GM12874 (cell line): Measurements from ENCODE around the gene COL5A2.

Experiments used
- TF ChIP-seq, protein P1 (sequence below): IDR thresholded peaks from 2 replicates; pipeline ENCODE4 v1.5.1; 2011; ENCODE audit warnings: low read depth, mild to moderate bottlenecking, control low read depth, low read length, moderate library complexity; ENCODE audit not compliant: insufficient read depth

Gene COL5A2

GRCh38 chr2:189199797-189200196 is 20.2 kb upstream of the COL5A2 start:
- TF ChIP-seq, protein P1, sequence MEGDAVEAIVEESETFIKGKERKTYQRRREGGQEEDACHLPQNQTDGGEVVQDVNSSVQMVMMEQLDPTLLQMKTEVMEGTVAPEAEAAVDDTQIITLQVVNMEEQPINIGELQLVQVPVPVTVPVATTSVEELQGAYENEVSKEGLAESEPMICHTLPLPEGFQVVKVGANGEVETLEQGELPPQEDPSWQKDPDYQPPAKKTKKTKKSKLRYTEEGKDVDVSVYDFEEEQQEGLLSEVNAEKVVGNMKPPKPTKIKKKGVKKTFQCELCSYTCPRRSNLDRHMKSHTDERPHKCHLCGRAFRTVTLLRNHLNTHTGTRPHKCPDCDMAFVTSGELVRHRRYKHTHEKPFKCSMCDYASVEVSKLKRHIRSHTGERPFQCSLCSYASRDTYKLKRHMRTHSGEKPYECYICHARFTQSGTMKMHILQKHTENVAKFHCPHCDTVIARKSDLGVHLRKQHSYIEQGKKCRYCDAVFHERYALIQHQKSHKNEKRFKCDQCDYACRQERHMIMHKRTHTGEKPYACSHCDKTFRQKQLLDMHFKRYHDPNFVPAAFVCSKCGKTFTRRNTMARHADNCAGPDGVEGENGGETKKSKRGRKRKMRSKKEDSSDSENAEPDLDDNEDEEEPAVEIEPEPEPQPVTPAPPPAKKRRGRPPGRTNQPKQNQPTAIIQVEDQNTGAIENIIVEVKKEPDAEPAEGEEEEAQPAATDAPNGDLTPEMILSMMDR, result no peak

DNA sequence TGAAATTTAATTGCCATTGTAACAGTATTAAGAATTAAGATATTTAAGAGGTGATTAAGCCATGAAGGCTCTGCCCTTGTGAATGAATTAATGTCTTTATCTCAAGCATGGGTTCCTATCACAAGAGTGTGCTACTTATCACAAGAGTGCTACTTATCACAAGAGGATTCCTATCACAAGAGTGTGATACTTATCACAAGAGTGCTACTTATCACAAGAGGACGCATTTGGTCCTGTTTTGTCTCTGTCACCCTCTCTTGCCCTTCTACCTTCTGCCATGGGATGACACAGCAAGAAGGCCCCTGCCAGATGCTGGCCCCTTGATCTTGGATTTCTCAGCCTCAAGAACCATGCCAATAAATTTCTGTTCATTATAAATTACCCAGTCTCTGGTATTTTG is 13.2 kb upstream of the COL5A2 start:
- TF ChIP-seq, protein P1, result no peak

DNA sequence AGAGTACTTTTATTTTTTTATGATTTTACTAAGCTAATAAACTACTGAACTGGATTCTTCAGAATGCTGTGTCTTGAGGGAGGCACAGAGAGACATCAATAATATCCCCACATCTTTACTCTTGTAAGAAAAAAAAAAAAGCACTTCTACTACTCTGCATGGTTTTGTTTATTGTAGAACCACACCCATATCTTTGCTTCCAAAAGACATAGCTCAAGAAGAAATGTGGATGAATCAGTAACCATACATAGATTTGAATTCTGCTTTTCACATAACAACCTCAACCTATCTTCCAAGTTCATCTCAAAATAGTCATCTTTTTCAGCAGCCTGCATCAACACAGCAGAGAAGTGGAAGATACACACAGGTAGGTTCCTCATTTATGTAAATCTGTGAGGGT is 12.2 kb upstream of the COL5A2 start:
- TF ChIP-seq, protein P1, result no peak

- TF ChIP-seq, protein P1, result no peak
Measured at GRCh38 chr2:189190685-189191084, 11.1 kb upstream of the COL5A2 start.

- TF ChIP-seq, protein P1, result no peak
Measured at GRCh38 chr2:189188115-189188805, 8.7 kb upstream of the COL5A2 start.

GRCh38 chr2:189183170-189183569 is 3.6 kb upstream of the COL5A2 start:
- TF ChIP-seq, protein P1, result no peak

DNA sequence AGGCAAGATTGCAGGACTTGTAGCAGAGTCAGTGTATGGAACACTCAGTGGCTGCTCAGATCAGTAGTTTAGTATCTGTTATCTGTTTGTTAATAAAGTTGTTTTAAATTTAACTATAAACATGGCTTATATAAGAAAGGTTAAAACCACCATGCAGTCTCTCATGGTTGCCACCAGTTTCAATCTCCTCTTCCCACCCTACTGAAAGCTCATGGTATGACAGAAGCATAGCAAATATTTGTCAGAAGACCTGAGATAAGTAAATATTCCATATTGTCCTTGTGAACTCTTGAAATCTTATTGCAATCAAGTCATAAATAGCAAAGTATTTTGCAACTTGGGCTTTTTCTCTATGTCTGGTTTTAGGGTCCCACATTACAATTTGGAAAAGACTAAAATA is 2.1 kb upstream of the COL5A2 start:
- TF ChIP-seq, protein P1, result no peak
